ENCODE data around the gene GNB1L. TPM values are rescaled to one million over a fixed set of nuclear protein-coding genes. Genes with fewer than 3 reads are reported as not detected.
A peak's percentile ranks its signal among the peaks of the same experiment; 100 is the strongest.

Gene GNB1L
- total RNA-seq, 5 donors from 2014 or later (not counting 1 experiment from before 2014, with no cell fraction given) = 4.8 to 13.7 (median 12.9) TPM

- Mint-ChIP-seq H3K4me1 (peaks cover 10 to 13% (median 13%) of the 10 kb centered on the region in 3 donors), H3K36me3 (no peaks in the 10 kb centered on the region), H3K9me3 (no peaks in the 10 kb centered on the region), H3K27ac (no peak overlapping the region), H3K27me3 (no peaks in the 10 kb centered on the region), H3K4me3 (no peak overlapping the region)
- ATAC-seq (replicated peaks in 1 of 4) (no peak), DNase-seq (peak in 3 of 35 experiments; percentile 1 to 19 (median 11))
- ChIA-PET CTCF (no interaction called here), POLR2A (no interaction called here)
- Histone ChIP-seq H3K9me3 (no peaks in the 10 kb centered on the region), H3K4me1 (ENCODE audit: control insufficient read depth in 1 of 2, extremely low read depth in 1 of 2, insufficient read depth in 2 of 2, low read length in 2 of 2) (peaks cover 6 to 41% of the 10 kb centered on the region in 2 experiments), H3K27ac (ENCODE audit: low read length) (no peak overlapping the region), H3K36me3 (ENCODE audit: control insufficient read depth in 2 of 2, extremely low read depth in 1 of 2, insufficient read depth in 1 of 2, low read length in 1 of 2) (no peaks in the 10 kb centered on the region), H3K4me3 (ENCODE audit: control insufficient read depth in 1 of 2, extremely low read depth in 1 of 2, low read length in 1 of 2) (no peak overlapping the region), H3K27me3 (replicated peaks in 1 of 2; ENCODE audit: control insufficient read depth in 2 of 2, extremely low read depth in 1 of 2, insufficient read depth in 2 of 2, low read length in 1 of 2) (peaks cover 0 to 13% of the 10 kb centered on the region in 2 experiments)
- WGBS (ENCODE audit: insufficient coverage) = 86% methylated on average over 11 of the region's 16 CpGs
Measured at GRCh38 chr22:19871845-19872778, 17.4 kb upstream of the GNB1L start.

DNA sequence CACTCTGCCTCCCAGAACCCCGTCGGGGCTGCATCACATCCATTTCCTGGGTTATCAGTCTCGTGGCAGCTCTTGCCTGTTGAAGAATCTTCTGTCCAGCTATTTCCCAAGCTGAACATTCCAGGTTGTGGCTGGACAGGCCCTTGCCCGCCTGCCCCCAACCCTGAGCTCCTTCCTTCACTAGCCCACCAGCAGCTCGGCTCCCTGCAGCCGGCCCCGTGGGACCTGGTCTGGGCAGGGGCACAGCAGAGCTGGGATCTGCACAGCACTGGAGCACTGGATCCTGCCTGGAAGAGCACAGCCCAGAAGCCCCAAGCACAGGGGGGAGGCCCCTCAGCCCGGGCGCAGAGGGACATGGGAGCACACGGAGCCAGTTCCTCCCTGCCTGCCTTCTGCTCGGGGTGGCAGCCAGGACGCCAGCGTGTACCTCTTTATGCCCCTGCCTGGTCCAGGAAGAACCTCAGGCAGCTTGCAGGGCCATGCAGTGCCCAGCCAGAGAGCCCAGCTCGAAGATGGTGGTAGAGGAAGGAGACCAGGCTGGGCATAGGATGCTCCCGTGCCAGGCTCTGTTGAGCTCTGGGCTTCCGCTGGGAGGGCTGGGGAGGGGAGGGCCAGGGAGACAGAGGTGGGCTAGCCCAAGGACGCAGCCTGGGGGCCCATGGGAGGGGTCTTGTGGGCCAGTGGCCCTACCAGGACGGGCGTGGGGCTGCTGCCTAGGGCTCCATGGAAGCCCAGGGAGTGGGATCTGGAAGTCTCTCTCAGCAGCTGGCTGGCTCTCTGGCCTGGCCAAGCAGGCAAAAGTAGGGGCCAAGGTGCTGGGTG, 16.6 kb upstream of the GNB1L start:
- H3K27ac ChIP-seq (ENCODE audit: low read length) = no peak overlapping the region
- POLR2A ChIA-PET = no interaction called here
- DNase-seq = peak in 3 of 35 experiments; percentile 1 to 22 (median 7)

GRCh38 chr22:19870153-19871022, 15.7 kb upstream of the GNB1L start:
- ATAC-seq (replicated peaks in 1 of 4) = no peak
- Histone ChIP-seq H3K9me3 (no peaks in the 10 kb centered on the region), H3K36me3 (ENCODE audit: control insufficient read depth in 2 of 2, extremely low read depth in 1 of 2, insufficient read depth in 1 of 2, low read length in 1 of 2) (no peaks in the 10 kb centered on the region), H3K4me1 (ENCODE audit: control insufficient read depth in 1 of 2, extremely low read depth in 1 of 2, insufficient read depth in 2 of 2, low read length in 2 of 2) (peaks cover 6 to 30% of the 10 kb centered on the region in 2 experiments), H3K27ac (ENCODE audit: low read length) (no peak overlapping the region), H3K4me3 (ENCODE audit: control insufficient read depth in 1 of 2, extremely low read depth in 1 of 2, low read length in 1 of 2) (no peak overlapping the region), H3K27me3 (replicated peaks in 1 of 2; ENCODE audit: control insufficient read depth in 2 of 2, extremely low read depth in 1 of 2, insufficient read depth in 2 of 2, low read length in 1 of 2) (peaks cover 0 to 13% of the 10 kb centered on the region in 2 experiments)
- Mint-ChIP-seq H3K4me3 (no peak overlapping the region), H3K27ac (no peak overlapping the region), H3K36me3 (no peaks in the 10 kb centered on the region), H3K4me1 (peaks cover 10 to 16% (median 15%) of the 10 kb centered on the region in 3 donors), H3K9me3 (no peaks in the 10 kb centered on the region), H3K27me3 (no peaks in the 10 kb centered on the region)
- CTCF ChIA-PET = no interaction called here
- WGBS (ENCODE audit: insufficient coverage) = 92% methylated on average over 30 of the region's 30 CpGs
- DNase-seq = peak in 3 of 35 experiments; percentile 2 to 16 (median 3)
- POLR2A ChIA-PET = no interaction called here

More for the DNA sequence above, 16.6 kb upstream of the GNB1L start:
- no peak for ATAC-seq (replicated peaks in 1 of 4)
- Mint-ChIP-seq H3K27ac (no peak overlapping the region), H3K4me1 (peaks cover 10 to 13% (median 13%) of the 10 kb centered on the region in 3 donors), H3K9me3 (no peaks in the 10 kb centered on the region), H3K4me3 (no peak overlapping the region), H3K36me3 (no peaks in the 10 kb centered on the region), H3K27me3 (no peaks in the 10 kb centered on the region)
- peaks cover 6 to 35% of the 10 kb centered on the region in 2 experiments for H3K4me1 ChIP-seq (ENCODE audit: control insufficient read depth in 1 of 2, extremely low read depth in 1 of 2, insufficient read depth in 2 of 2, low read length in 2 of 2)
- H3K4me3 ChIP-seq (ENCODE audit: control insufficient read depth in 1 of 2, extremely low read depth in 1 of 2, low read length in 1 of 2) = no peak overlapping the region
- WGBS (ENCODE audit: insufficient coverage) = 84% methylated on average over 19 of the region's 19 CpGs
- H3K36me3 ChIP-seq (ENCODE audit: control insufficient read depth in 2 of 2, extremely low read depth in 1 of 2, insufficient read depth in 1 of 2, low read length in 1 of 2) = no peaks in the 10 kb centered on the region
- peaks cover 0 to 13% of the 10 kb centered on the region in 2 experiments for H3K27me3 ChIP-seq (replicated peaks in 1 of 2; ENCODE audit: control insufficient read depth in 2 of 2, extremely low read depth in 1 of 2, insufficient read depth in 2 of 2, low read length in 1 of 2)
- no peaks in the 10 kb centered on the region for H3K9me3 ChIP-seq
- CTCF ChIA-PET = no interaction called here

- Histone ChIP-seq H3K4me1 (ENCODE audit: control insufficient read depth in 1 of 2, extremely low read depth in 1 of 2, insufficient read depth in 2 of 2, low read length in 2 of 2) (peaks cover 3 to 23% of the 10 kb centered on the region in 2 experiments), H3K27me3 (replicated peaks in 1 of 2; ENCODE audit: control insufficient read depth in 2 of 2, extremely low read depth in 1 of 2, insufficient read depth in 2 of 2, low read length in 1 of 2) (peaks cover 0 to 13% of the 10 kb centered on the region in 2 experiments), H3K36me3 (ENCODE audit: control insufficient read depth in 2 of 2, extremely low read depth in 1 of 2, insufficient read depth in 1 of 2, low read length in 1 of 2) (no peaks in the 10 kb centered on the region), H3K27ac (ENCODE audit: low read length) (no peak overlapping the region), H3K4me3 (ENCODE audit: control insufficient read depth in 1 of 2, extremely low read depth in 1 of 2, low read length in 1 of 2) (no peak overlapping the region), H3K9me3 (no peaks in the 10 kb centered on the region)
- no peaks in the 10 kb centered on the region for H3K36me3 Mint-ChIP-seq
- POLR2A ChIA-PET = no interaction called here
- 94% methylated on average over 10 of the region's 12 CpGs for WGBS (ENCODE audit: insufficient coverage)
- CTCF ChIA-PET = no interaction called here
- H3K27me3 Mint-ChIP-seq = no peaks in the 10 kb centered on the region
- H3K4me1 Mint-ChIP-seq = peaks cover 10 to 13% (median 13%) of the 10 kb centered on the region in 3 donors
- ATAC-seq (replicated peaks in 1 of 4) (no peak), DNase-seq (peak in 2 of 35 experiments; percentile 6 to 18)
- H3K4me3 Mint-ChIP-seq = no peak overlapping the region
- H3K9me3 Mint-ChIP-seq = no peaks in the 10 kb centered on the region
- H3K27ac Mint-ChIP-seq = no peak overlapping the region
Measured at GRCh38 chr22:19869497-19870152, 15.0 kb upstream of the GNB1L start.

- H3K27ac ChIP-seq (ENCODE audit: low read length) = no peak overlapping the region
- H3K9me3 ChIP-seq = no peaks in the 10 kb centered on the region
- CTCF ChIA-PET = no interaction called here
- H3K4me3 ChIP-seq (ENCODE audit: control insufficient read depth in 1 of 2, extremely low read depth in 1 of 2, low read length in 1 of 2) = no peak overlapping the region
- H3K27ac Mint-ChIP-seq = no peak overlapping the region
- peaks cover 0 to 13% of the 10 kb centered on the region in 2 experiments for H3K27me3 ChIP-seq (replicated peaks in 1 of 2; ENCODE audit: control insufficient read depth in 2 of 2, extremely low read depth in 1 of 2, insufficient read depth in 2 of 2, low read length in 1 of 2)
- peaks cover 6 to 10% (median 6%) of the 10 kb centered on the region in 3 donors for H3K4me1 Mint-ChIP-seq
- H3K27me3 Mint-ChIP-seq = no peaks in the 10 kb centered on the region
- no peaks in the 10 kb centered on the region for H3K9me3 Mint-ChIP-seq
- H3K36me3 Mint-ChIP-seq = no peaks in the 10 kb centered on the region
- peak in 2 of 35 experiments; percentile 4 to 20 for DNase-seq
- WGBS (ENCODE audit: insufficient coverage) = 90% methylated on average over 13 of the region's 23 CpGs
- POLR2A ChIA-PET = no interaction called here
- no peak for ATAC-seq (replicated peaks in 1 of 4)
- H3K4me3 Mint-ChIP-seq = no peak overlapping the region
- H3K4me1 ChIP-seq (ENCODE audit: control insufficient read depth in 1 of 2, extremely low read depth in 1 of 2, insufficient read depth in 2 of 2, low read length in 2 of 2) = peaks cover 2 to 16% of the 10 kb centered on the region in 2 experiments
- no peaks in the 10 kb centered on the region for H3K36me3 ChIP-seq (ENCODE audit: control insufficient read depth in 2 of 2, extremely low read depth in 1 of 2, insufficient read depth in 1 of 2, low read length in 1 of 2)
Measured at GRCh38 chr22:19868773-19869471, 14.2 kb upstream of the GNB1L start.

Measured in T-cell (primary cell).